Measurements from ENCODE around the gene ZDHHC8.
A peak's percentile ranks its signal among the peaks of the same experiment; 100 is the strongest.

Gene ZDHHC8

GRCh38 chr22:20131597-20131858 lies at the start of gene ZDHHC8:
Gene ZDHHC8 (plus strand): TSS chr22:20131804. CDS start chr22:20131948, 144 bp downstream.
- Histone ChIP-seq H3K4me3 (ENCODE audit: low read length) (peak within 1 kb of the TSS; percentile 81), H3K9ac (ENCODE audit: low read length) (peak within 1 kb of the TSS; percentile 80), H3K27me3 (ENCODE audit: control insufficient read depth, insufficient read depth, low read length) (no peaks in the 10 kb centered on the region), H3K36me3 (ENCODE audit: control insufficient read depth, insufficient read depth, low read length) (no peaks in the 10 kb centered on the region), H3K27ac (ENCODE audit: low read depth, low read length) (peak within 1 kb of the TSS; percentile 86), H3K4me1 (ENCODE audit: control insufficient read depth, insufficient read depth, low read length) (peaks cover 9% of the 10 kb centered on the region)

GRCh38 chr22:20083157-20083890 lies 48.3 kb upstream of the ZDHHC8 start:
- Histone ChIP-seq H3K9ac (ENCODE audit: low read length) (no peak overlapping the region), H3K27ac (ENCODE audit: low read depth, low read length) (no peak overlapping the region), H3K36me3 (ENCODE audit: control insufficient read depth, insufficient read depth, low read length) (peaks cover 20% of the 10 kb centered on the region), H3K4me1 (ENCODE audit: control insufficient read depth, insufficient read depth, low read length) (peaks cover 10% of the 10 kb centered on the region), H3K27me3 (ENCODE audit: control insufficient read depth, insufficient read depth, low read length) (no peaks in the 10 kb centered on the region), H3K4me3 (ENCODE audit: low read length) (no peak overlapping the region)

DNA sequence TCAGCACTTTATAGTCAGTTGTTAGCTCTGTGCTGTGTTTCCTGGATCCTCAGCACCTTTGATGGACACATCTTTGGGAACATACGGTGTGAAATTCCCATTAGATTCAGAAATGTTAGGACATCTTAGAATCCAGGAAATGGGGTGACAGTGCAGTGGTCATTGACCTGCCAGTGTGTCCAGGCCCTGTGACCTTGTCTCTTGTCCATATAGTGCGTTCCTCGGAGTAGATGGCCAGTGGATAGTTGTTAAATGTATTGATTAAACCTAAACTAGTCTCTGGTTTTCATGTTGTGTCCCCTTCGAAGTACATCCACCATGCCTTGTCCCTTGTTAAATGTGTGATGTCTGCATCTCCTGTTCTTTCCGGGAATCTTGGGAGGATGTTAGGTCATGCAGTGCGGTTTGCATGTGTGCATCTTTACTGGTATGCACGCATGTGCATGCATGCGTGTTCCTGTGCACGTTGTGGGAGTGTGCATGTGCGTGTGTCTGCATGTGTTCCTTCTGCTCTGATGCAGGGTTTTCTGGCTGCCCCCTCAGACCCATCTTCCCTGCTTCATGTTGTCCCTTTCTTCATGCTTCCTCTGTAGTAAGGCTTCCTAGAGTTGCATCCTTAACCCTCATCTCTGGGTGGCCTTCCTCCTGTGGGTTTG lies 47.6 kb upstream of the ZDHHC8 start:
- peaks cover 25% of the 10 kb centered on the region for H3K36me3 ChIP-seq (ENCODE audit: control insufficient read depth, insufficient read depth, low read length)
- H3K27ac ChIP-seq (ENCODE audit: low read depth, low read length), result no peak overlapping the region
- H3K4me1 ChIP-seq (ENCODE audit: control insufficient read depth, insufficient read depth, low read length), result peaks cover 10% of the 10 kb centered on the region
- H3K4me3 ChIP-seq (ENCODE audit: low read length), result no peak overlapping the region
- no peak overlapping the region for H3K9ac ChIP-seq (ENCODE audit: low read length)
- H3K27me3 ChIP-seq (ENCODE audit: control insufficient read depth, insufficient read depth, low read length), result no peaks in the 10 kb centered on the region

- Histone ChIP-seq H3K27ac (ENCODE audit: low read depth, low read length) (no peak overlapping the region), H3K36me3 (ENCODE audit: control insufficient read depth, insufficient read depth, low read length) (peaks cover 32% of the 10 kb centered on the region), H3K4me3 (ENCODE audit: low read length) (no peak overlapping the region), H3K9ac (ENCODE audit: low read length) (no peak overlapping the region), H3K27me3 (ENCODE audit: control insufficient read depth, insufficient read depth, low read length) (no peaks in the 10 kb centered on the region), H3K4me1 (ENCODE audit: control insufficient read depth, insufficient read depth, low read length) (peaks cover 10% of the 10 kb centered on the region)
Observed at GRCh38 chr22:20084547-20085413, 46.8 kb upstream of the ZDHHC8 start.

DNA sequence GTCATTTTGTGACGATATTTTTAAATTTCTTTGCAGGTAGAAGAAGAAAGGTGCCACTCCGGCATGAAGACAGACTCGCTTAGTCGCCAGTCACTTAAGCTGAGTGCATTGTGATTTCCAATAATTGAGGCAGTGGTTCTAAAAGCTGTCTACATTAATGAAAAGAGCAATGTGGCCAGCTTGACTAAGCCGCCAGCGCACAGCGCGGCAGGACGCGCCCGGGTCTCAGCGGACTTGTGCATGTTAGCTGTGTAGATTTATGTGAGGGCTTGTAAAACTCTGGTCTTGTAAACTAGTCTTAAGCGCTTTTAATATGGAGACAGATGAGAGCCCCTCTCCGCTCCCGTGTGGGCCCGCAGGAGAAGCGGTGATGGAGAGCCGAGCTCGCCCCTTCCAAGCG lies 46.0 kb upstream of the ZDHHC8 start:
- H3K27ac ChIP-seq (ENCODE audit: low read depth, low read length), result no peak overlapping the region
- peaks cover 40% of the 10 kb centered on the region for H3K36me3 ChIP-seq (ENCODE audit: control insufficient read depth, insufficient read depth, low read length)
- H3K27me3 ChIP-seq (ENCODE audit: control insufficient read depth, insufficient read depth, low read length), result no peaks in the 10 kb centered on the region
- H3K4me3 ChIP-seq (ENCODE audit: low read length), result no peak overlapping the region
- H3K4me1 ChIP-seq (ENCODE audit: control insufficient read depth, insufficient read depth, low read length), result peaks cover 10% of the 10 kb centered on the region
- H3K9ac ChIP-seq (ENCODE audit: low read length), result no peak overlapping the region

DNA sequence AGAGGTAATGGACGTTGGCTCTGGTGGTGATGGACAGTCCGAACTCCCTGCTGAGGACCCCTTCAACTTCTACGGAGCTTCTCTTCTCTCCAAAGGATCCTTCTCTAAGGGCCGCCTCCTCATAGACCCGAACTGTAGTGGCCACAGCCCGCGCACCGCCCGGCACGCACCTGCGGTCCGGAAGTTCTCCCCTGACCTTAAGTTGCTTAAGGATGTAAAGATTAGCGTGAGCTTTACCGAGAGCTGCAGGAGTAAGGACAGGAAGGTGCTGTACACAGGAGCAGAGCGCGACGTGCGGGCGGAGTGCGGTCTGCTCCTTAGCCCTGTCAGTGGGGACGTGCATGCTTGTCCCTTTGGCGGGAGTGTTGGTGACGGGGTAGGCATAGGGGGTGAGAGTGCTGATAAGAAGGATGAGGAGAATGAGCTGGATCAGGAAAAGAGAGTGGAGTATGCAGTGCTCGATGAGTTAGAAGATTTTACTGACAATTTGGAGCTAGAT lies 45.5 kb upstream of the ZDHHC8 start:
- Histone ChIP-seq H3K36me3 (ENCODE audit: control insufficient read depth, insufficient read depth, low read length) (peaks cover 45% of the 10 kb centered on the region), H3K27me3 (ENCODE audit: control insufficient read depth, insufficient read depth, low read length) (no peaks in the 10 kb centered on the region), H3K27ac (ENCODE audit: low read depth, low read length) (no peak overlapping the region), H3K4me1 (ENCODE audit: control insufficient read depth, insufficient read depth, low read length) (peaks cover 7% of the 10 kb centered on the region), H3K4me3 (ENCODE audit: low read length) (no peak overlapping the region), H3K9ac (ENCODE audit: low read length) (no peak overlapping the region)

DNA sequence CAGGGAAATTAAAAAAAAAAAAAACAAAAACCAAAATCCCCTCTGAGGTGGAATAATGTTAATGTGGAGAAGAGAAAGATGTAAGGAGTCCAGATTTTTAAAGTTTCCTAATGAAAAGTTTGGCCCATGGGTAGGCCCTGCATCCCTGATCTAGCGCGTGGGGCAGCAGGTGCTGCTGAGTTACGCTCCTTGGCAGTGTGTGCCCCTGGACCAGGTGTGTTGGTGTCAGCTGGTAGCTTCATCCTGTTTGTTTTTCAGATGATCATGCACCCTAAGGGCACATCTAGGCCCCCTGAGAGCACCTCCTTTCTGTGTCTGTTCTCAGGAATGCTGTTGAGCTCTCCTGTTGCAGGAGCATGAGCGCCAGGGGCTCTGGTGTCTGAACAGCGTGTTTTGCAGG lies 44.8 kb upstream of the ZDHHC8 start:
- Histone ChIP-seq H3K4me3 (ENCODE audit: low read length) (no peak overlapping the region), H3K27me3 (ENCODE audit: control insufficient read depth, insufficient read depth, low read length) (no peaks in the 10 kb centered on the region), H3K4me1 (ENCODE audit: control insufficient read depth, insufficient read depth, low read length) (peaks cover under 1% of the 10 kb centered on the region), H3K9ac (ENCODE audit: low read length) (no peak overlapping the region), H3K36me3 (ENCODE audit: control insufficient read depth, insufficient read depth, low read length) (peaks cover 51% of the 10 kb centered on the region), H3K27ac (ENCODE audit: low read depth, low read length) (no peak overlapping the region)

DNA sequence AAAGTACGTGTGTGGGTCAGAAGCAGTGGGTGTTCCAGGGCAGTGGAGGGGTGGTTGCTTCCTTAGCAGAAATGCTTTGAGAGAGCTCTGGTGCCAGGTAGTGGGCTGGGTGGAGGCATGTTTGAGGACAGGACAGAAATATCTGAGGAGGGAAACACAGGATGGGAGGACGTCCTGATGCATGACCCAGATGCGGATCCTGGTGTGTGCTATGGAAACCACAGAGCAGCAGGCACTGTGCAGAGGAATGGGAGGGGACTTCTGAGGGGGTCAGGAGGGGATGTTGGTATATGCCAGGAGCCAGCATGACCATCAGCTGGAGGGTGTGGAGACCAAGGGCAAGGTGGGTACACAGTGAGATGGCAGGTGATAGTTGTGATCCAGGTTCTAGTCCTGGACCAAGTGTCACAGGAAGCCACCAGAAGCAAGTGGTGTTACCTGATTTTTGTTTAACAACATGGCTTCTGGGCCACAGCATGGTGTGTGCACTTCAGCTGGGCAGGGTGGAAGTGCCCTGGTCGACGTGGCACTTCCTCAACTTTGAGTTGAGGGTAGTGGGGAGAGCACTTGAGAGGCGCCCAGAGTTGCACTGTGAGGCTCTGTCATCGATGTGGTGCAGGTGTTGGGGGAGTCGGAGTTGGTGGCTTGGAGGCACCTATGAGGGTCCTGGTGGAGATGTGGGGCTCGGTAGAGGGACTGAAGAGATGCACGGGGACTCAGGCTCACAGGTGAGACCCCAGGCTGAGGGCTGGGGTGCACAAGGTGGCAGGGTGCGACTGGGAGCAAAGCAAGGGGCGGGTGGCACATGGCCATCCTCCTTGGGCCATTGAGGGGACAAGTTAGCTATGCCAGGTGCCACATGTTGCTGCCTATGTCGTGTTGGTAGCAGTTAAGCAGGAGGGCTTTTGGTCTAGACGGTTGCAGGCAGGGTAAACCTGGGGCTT lies 44.0 kb upstream of the ZDHHC8 start:
- H3K36me3 ChIP-seq (ENCODE audit: control insufficient read depth, insufficient read depth, low read length), result peaks cover 59% of the 10 kb centered on the region
- no peak overlapping the region for H3K27ac ChIP-seq (ENCODE audit: low read depth, low read length)
- H3K4me3 ChIP-seq (ENCODE audit: low read length), result no peak overlapping the region
- H3K4me1 ChIP-seq (ENCODE audit: control insufficient read depth, insufficient read depth, low read length), result no peaks in the 10 kb centered on the region
- no peak overlapping the region for H3K9ac ChIP-seq (ENCODE audit: low read length)
- H3K27me3 ChIP-seq (ENCODE audit: control insufficient read depth, insufficient read depth, low read length), result no peaks in the 10 kb centered on the region

DNA sequence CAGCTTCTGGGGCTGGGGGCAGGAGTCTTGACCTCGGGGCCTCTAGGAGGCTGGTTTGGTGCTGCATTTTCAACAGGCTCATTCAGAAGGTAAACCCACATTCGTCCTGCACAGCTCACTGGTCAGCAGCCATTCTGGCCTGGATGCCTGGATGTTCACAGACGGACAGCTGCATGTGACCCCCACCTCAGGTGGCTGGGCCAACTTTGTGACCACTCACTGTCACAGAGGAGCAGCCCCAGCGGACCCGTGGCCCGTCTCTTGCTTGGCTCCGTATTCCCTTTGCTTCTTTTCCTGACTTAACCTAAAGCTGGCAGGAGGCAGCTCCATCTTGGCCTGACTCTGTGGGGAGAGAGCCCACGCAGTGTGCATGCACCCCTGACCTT lies 43.3 kb upstream of the ZDHHC8 start:
- H3K4me3 ChIP-seq (ENCODE audit: low read length), result no peak overlapping the region
- H3K27ac ChIP-seq (ENCODE audit: low read depth, low read length), result no peak overlapping the region
- H3K9ac ChIP-seq (ENCODE audit: low read length), result no peak overlapping the region
- no peaks in the 10 kb centered on the region for H3K27me3 ChIP-seq (ENCODE audit: control insufficient read depth, insufficient read depth, low read length)
- H3K36me3 ChIP-seq (ENCODE audit: control insufficient read depth, insufficient read depth, low read length), result peaks cover 60% of the 10 kb centered on the region
- H3K4me1 ChIP-seq (ENCODE audit: control insufficient read depth, insufficient read depth, low read length), result no peaks in the 10 kb centered on the region

GRCh38 chr22:20089226-20089976 lies 42.2 kb upstream of the ZDHHC8 start:
- no peaks in the 10 kb centered on the region for H3K4me1 ChIP-seq (ENCODE audit: control insufficient read depth, insufficient read depth, low read length)
- no peak overlapping the region for H3K9ac ChIP-seq (ENCODE audit: low read length)
- no peak overlapping the region for H3K4me3 ChIP-seq (ENCODE audit: low read length)
- peaks cover 67% of the 10 kb centered on the region for H3K36me3 ChIP-seq (ENCODE audit: control insufficient read depth, insufficient read depth, low read length)
- no peaks in the 10 kb centered on the region for H3K27me3 ChIP-seq (ENCODE audit: control insufficient read depth, insufficient read depth, low read length)
- H3K27ac ChIP-seq (ENCODE audit: low read depth, low read length), result no peak overlapping the region

GRCh38 chr22:20089977-20090729 lies 41.5 kb upstream of the ZDHHC8 start:
- H3K27ac ChIP-seq (ENCODE audit: low read depth, low read length), result no peak overlapping the region
- H3K9ac ChIP-seq (ENCODE audit: low read length), result no peak overlapping the region
- H3K4me3 ChIP-seq (ENCODE audit: low read length), result no peak overlapping the region
- H3K4me1 ChIP-seq (ENCODE audit: control insufficient read depth, insufficient read depth, low read length), result no peaks in the 10 kb centered on the region
- peaks cover 74% of the 10 kb centered on the region for H3K36me3 ChIP-seq (ENCODE audit: control insufficient read depth, insufficient read depth, low read length)
- H3K27me3 ChIP-seq (ENCODE audit: control insufficient read depth, insufficient read depth, low read length), result no peaks in the 10 kb centered on the region
